NK-92 (cell line): ENCODE results near the gene RAB3A.
"Not testable (repeated sequence)": the region's sequence is repeated elsewhere in the genome, so short reads cannot be mapped to it uniquely, and the experiment has no call there.

Source experiments
- DNase-seq: peaks from one replicate; lab custom pipeline; 2025; ENCODE audit not compliant: unreplicated experiment; lab: John Stamatoyannopoulos, UW

Gene RAB3A

GRCh38 chr19:18224525-18225354, 20.9 kb upstream of the RAB3A start:
- no peak for DNase-seq

GRCh38 chr19:18223860-18224524, 20.1 kb upstream of the RAB3A start:
- DNase-seq, result no peak

GRCh38 chr19:18221815-18222725, 18.2 kb upstream of the RAB3A start:
- no peak for DNase-seq

GRCh38 chr19:18220632-18221275, 16.9 kb upstream of the RAB3A start:
- DNase-seq, result no peak

- DNase-seq, result no peak
These were observed 16.2 kb upstream of the RAB3A start for GRCh38 chr19:18219911-18220631.

GRCh38 chr19:18218600-18218999, 14.8 kb upstream of the RAB3A start:
- DNase-seq, result no peak

- no peak for DNase-seq
These were observed 14.3 kb upstream of the RAB3A start for GRCh38 chr19:18218159-18218558.

- no peak for DNase-seq
These were observed 12.9 kb upstream of the RAB3A start for GRCh38 chr19:18216789-18217188.

- no peak for DNase-seq
These were observed 11.1 kb upstream of the RAB3A start for GRCh38 chr19:18214779-18215433.

GRCh38 chr19:18211683-18212082, 7.8 kb upstream of the RAB3A start:
- no peak for DNase-seq

- DNase-seq, result not testable (repeated sequence)
These were observed 6.1 kb upstream of the RAB3A start for GRCh38 chr19:18209912-18210311.

GRCh38 chr19:18208098-18208951, 4.5 kb upstream of the RAB3A start:
- DNase-seq, result no peak

- DNase-seq, result no peak
These were observed 2.2 kb upstream of the RAB3A start for GRCh38 chr19:18206018-18206417.

GRCh38 chr19:18205200-18205892, 1.5 kb upstream of the RAB3A start:
- no peak for DNase-seq

GRCh38 chr19:18204394-18205199, 755 bp upstream of the RAB3A start:
- DNase-seq, result no peak

GRCh38 chr19:18203408-18203862, 407 bp downstream of the RAB3A start:
- DNase-seq, result no peak

- DNase-seq, result no peak
These were observed 949 bp downstream of the RAB3A start for GRCh38 chr19:18202778-18203407.
